Lower leg skin (tissue), 3 donors: ENCODE measurements around the gene NWD2.

Source experiments
- CTCF ChIP-seq, 3 donors: fragments of 450-650 bp; IDR thresholded peaks; one replicate each; pipeline ENCODE4 v1.5.1; 2016; ENCODE audit warnings: antibody characterized with exemption in 3 of 3, mild to moderate bottlenecking in 3 of 3, moderate library complexity in 2 of 3
- POLR2A ChIP-seq, 2 donors: fragments of 450-650 bp; IDR thresholded peaks; one replicate each; pipeline ENCODE4 v1.6.1; 2016 to 2017; ENCODE audit warnings: antibody characterized with exemption in 2 of 2, mild to moderate bottlenecking in 1 of 2, moderate library complexity in 1 of 2

- TF ChIP-seq POLR2A (IDR thresholded peaks at IDR 0.05), result no peak
- TF ChIP-seq CTCF (IDR thresholded peaks at IDR 0.05), result no peak
These were observed 224.7 kb downstream of the NWD2 start for GRCh38 chr4:37469286-37469685.
